ENCODE measurements around the gene IL10. TPM values are rescaled to one million over a fixed set of nuclear protein-coding genes. Genes with fewer than 3 reads are reported as not detected.

IL10 gene
- total and polyA plus RNA-seq, 7 donors: 1.6 to 16.8 (median 5.4) TPM

DNA sequence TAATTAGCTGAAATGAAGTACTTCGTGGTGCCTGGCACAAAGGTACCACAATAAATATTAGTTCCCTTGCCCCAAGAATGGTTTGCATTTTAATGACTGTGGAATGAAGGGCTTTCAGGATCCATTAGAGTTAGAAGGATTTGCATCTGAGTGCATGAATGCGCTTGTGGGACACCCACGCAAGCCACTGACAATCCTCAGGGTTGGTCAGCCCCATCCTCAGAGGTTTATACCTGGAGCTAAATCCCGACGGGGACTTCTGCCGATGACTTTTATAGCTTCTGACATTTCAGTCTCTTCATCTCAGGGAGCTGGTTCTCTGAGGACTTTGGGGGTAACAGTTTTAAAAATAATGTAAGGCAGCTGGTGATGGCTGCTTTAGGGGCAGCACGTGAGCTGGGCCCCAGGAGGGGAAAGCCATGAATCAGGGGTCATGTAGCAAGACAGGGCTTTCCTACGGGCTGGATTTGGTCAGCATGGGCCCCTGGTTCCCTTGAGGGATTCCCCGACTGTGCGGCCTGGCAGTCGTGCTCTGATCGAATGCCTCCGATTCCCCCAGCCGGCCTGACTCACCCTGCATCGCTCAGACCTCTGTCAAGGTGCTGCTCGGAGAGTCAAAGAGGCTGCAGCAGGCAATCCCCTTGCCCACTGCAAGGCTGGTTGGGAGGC is 20.8 kb upstream of the IL10 start:
- intact Hi-C loops (cut with DNase I): no loop called here
- DNase-seq: no peak
- Histone ChIP-seq H3K36me3 (no peaks in the 10 kb centered on the region), H3K4me3 (no peak overlapping the region), H3K9me3 (no peaks in the 10 kb centered on the region), H3K27ac (no peak overlapping the region), H3K4me1 (no peaks in the 10 kb centered on the region), H3K27me3 (no peaks in the 10 kb centered on the region)
- no peak for TF ChIP-seq EP300 (IDR thresholded peaks at IDR 0.05)
- TF ChIP-seq, protein P1, sequence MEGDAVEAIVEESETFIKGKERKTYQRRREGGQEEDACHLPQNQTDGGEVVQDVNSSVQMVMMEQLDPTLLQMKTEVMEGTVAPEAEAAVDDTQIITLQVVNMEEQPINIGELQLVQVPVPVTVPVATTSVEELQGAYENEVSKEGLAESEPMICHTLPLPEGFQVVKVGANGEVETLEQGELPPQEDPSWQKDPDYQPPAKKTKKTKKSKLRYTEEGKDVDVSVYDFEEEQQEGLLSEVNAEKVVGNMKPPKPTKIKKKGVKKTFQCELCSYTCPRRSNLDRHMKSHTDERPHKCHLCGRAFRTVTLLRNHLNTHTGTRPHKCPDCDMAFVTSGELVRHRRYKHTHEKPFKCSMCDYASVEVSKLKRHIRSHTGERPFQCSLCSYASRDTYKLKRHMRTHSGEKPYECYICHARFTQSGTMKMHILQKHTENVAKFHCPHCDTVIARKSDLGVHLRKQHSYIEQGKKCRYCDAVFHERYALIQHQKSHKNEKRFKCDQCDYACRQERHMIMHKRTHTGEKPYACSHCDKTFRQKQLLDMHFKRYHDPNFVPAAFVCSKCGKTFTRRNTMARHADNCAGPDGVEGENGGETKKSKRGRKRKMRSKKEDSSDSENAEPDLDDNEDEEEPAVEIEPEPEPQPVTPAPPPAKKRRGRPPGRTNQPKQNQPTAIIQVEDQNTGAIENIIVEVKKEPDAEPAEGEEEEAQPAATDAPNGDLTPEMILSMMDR (IDR thresholded peaks at IDR 0.05): no peak
- TF ChIP-seq POLR2A (IDR thresholded peaks at IDR 0.05): no peak
- no peak for TF ChIP-seq POLR2AphosphoS5 (IDR thresholded peaks at IDR 0.05)
- WGBS, 2 donors: 81 to 90% methylated on average over 16 of the region's 16 CpGs

DNA sequence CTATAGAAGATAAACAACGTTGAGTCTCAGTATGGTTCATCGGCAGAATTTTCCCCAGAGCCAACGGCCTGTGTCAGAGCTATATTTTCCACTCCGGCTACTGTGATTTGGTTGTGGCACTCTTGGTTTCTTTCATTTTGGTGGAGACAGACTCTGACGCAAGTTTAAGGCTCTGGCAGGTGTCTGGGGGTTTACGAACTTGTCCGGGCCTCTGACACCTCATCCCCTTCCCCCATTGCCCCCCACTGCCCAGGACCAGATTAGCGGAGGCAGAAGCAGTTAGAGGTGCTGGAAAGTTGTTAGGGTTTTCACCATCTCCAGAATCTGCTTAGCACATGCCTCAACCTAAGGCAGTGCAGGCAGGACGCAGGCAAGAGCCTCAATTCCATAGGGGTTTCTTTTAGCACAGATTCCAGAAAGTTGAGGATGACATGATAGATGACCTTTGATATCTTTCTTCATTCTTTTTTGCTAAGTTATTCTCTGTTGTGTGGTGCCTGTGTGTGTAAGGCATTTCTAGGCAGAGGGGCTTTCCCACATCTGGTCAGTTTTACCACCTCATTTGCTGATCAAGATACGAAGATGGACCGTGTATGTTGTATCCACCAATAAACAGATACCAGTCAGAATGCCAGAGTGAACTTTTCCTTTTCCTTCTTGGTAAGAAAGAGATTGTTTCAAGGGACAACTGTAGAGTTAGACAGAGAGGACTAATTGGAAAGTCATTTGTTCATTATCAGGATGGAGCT is 18.4 kb upstream of the IL10 start:
- Histone ChIP-seq H3K27ac (no peak overlapping the region), H3K4me3 (no peak overlapping the region), H3K27me3 (no peaks in the 10 kb centered on the region), H3K9me3 (no peaks in the 10 kb centered on the region), H3K36me3 (no peaks in the 10 kb centered on the region), H3K4me1 (no peaks in the 10 kb centered on the region)
- intact Hi-C loops (cut with DNase I): no loop called here
- TF ChIP-seq POLR2A (IDR thresholded peaks at IDR 0.05) (no peak), EP300 (IDR thresholded peaks at IDR 0.05) (no peak)
- 70 to 85% methylated on average over 11 of the region's 11 CpGs for WGBS, 2 donors
- no peak for DNase-seq

DNA sequence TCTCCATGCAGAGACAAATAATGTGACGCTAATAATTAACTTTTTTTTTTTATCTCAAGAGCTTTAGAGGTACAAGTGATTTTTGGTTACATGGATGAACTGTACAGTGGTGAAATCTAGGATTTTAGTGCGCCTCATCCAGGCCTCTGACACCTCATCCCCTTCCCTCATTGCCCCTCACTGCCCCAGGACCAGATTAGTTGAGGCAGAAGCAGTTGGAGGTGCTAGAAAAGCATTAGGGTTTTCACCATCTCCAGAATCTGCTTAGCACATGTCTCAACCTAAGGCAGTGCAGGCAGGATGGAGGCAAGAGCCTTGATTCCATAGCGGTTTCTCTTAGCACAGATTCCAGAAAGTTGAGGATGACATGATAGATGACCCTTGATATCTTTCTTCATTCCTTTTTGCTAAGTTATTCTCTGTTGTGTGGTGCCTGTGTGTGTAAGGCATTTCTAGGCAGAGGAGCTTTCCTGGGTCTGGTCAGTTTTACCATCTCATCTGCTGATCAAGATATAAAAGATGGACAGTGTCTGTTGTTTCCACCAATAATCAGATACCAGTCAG is 16.3 kb upstream of the IL10 start:
- Histone ChIP-seq H3K27ac (no peak overlapping the region), H3K9me3 (no peaks in the 10 kb centered on the region), H3K4me3 (no peak overlapping the region), H3K27me3 (no peaks in the 10 kb centered on the region), H3K4me1 (no peaks in the 10 kb centered on the region), H3K36me3 (no peaks in the 10 kb centered on the region)
- TF ChIP-seq POLR2AphosphoS5 (IDR thresholded peaks at IDR 0.05): no peak
- TF ChIP-seq, protein P1 (IDR thresholded peaks at IDR 0.05): no peak
- TF ChIP-seq EP300 (IDR thresholded peaks at IDR 0.05): no peak
- TF ChIP-seq POLR2A (IDR thresholded peaks at IDR 0.05): no peak
- intact Hi-C loops (cut with DNase I): no loop called here
- 93% methylated on average over 3 of the region's 3 CpGs for WGBS, 2 donors
- DNase-seq: no peak

DNA sequence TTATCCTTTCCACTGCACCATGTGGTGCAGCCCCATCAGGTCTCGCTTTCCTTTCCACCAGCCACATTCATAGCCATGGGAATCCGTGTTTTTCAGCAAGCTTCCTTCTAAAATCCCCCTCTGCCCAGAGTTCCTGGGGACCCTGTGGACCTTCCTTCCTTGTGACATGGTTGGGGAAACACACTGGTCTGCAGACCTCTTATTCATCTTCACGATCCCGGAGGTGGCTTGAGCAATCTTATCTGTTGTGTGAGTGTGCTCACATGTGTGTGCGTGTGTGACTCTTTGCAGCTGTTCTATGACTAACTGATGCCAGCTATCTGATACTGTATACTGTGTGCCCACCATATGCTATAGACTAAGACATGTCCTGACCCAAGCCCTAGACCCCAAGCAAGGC is 15.6 kb upstream of the IL10 start:
- H3K4me3 ChIP-seq: no peak overlapping the region
- no peaks in the 10 kb centered on the region for H3K27me3 ChIP-seq
- H3K36me3 ChIP-seq: no peaks in the 10 kb centered on the region

More for the DNA sequence above, 15.6 kb upstream of the IL10 start:
- intact Hi-C loops (cut with DNase I): no loop called here
- no peaks in the 10 kb centered on the region for H3K9me3 ChIP-seq
- no peak for TF ChIP-seq EP300 (IDR thresholded peaks at IDR 0.05)
- no peak for TF ChIP-seq POLR2A (IDR thresholded peaks at IDR 0.05)
- no peak for TF ChIP-seq POLR2AphosphoS5 (IDR thresholded peaks at IDR 0.05)
- TF ChIP-seq, protein P1 (IDR thresholded peaks at IDR 0.05): no peak
- 88 to 91% methylated on average over 5 of the region's 5 CpGs for WGBS, 2 donors
- H3K4me1 ChIP-seq: no peaks in the 10 kb centered on the region
- no peak for DNase-seq
- no peak overlapping the region for H3K27ac ChIP-seq

Data from sigmoid colon (tissue), 7 donors.